H1 (cell line): Measurements from ENCODE around the gene RRM2. TPM values are rescaled to one million over a fixed set of nuclear protein-coding genes. Genes with fewer than 3 reads are reported as not detected.

Experiments
- GABPA ChIP-seq: IDR thresholded peaks from 2 replicates; pipeline ENCODE4 v1.6.1; 2011; ENCODE audit warnings: mild to moderate bottlenecking, low read length, moderate library complexity, borderline replicate concordance; ENCODE audit not compliant: insufficient read depth
- RBBP5 ChIP-seq: IDR thresholded peaks from 2 replicates; pipeline ENCODE4 v1.7.1; 2012; ENCODE audit warnings: low read depth, mild to moderate bottlenecking, inconsistent platforms, low read length, moderate library complexity, borderline replicate concordance
- SIN3A ChIP-seq, 2 experiments: IDR thresholded peaks in 1 of 2; conservative IDR thresholded peaks in 1 of 2; 2 replicates each; pipeline ENCODE4 v1.6.1; 2011 to 2012; ENCODE audit warnings: low read length in 2 of 2, improper control_type of control experiment in 1 of 2, low read depth in 1 of 2, mild to moderate bottlenecking in 1 of 2
- SIX5 ChIP-seq: IDR thresholded peaks from 2 replicates; pipeline ENCODE4 v1.6.1; 2011; ENCODE audit warnings: mild to moderate bottlenecking, low read depth, low read length
- polyA plus RNA-seq, 7 experiments: library from polyadenylated mRNA; depleted of rRNA in 3 of 7; stranded (reverse) in 5 of 7; unstranded in 2 of 7; fragments of >200 nt in 5 of 7; fragments of 200-250 nt in 2 of 7; gene quantifications; 1 replicate in 5 of 7; 2 replicates in 1 of 7; 4 replicates in 1 of 7; pipeline versions ENCODE4 v1.2.1 to v1.2.3, GENCODE V29; 2011 to 2013; ENCODE audit warnings: missing spikeins in 2 of 7, mixed read lengths in 2 of 7
- total RNA-seq: library from RNA; stranded (reverse); fragmentation: NEBNext Ultra II Directional; extraction: Animal tissue kit (Norgen Biotek cat#: 25700); gene quantifications from 2 replicates; pipeline ENCODE4 v1.2.1, GENCODE V29; 2021

Gene RRM2
- total and polyA plus RNA-seq, 2 of the 8 experiments (the other 6 are each of a cell fraction or from before 2014, with no cell fraction given), result 37.7 to 215 TPM

GRCh38 chr2:10172033-10172871 is 49.7 kb downstream of the RRM2 start (continued):
- no peak for TF ChIP-seq SIN3A (conservative IDR thresholded peaks at IDR 0.05 in 1 of 2, IDR thresholded peaks at IDR 0.05 in 1 of 2; ENCODE audit: low read depth in 1 of 2, low read length in 2 of 2)
- no peak for TF ChIP-seq RBBP5
- TF ChIP-seq GABPA, result no peak
- no peak for TF ChIP-seq SIX5
